ENCODE measurements around the gene ARMC7.

DNA sequence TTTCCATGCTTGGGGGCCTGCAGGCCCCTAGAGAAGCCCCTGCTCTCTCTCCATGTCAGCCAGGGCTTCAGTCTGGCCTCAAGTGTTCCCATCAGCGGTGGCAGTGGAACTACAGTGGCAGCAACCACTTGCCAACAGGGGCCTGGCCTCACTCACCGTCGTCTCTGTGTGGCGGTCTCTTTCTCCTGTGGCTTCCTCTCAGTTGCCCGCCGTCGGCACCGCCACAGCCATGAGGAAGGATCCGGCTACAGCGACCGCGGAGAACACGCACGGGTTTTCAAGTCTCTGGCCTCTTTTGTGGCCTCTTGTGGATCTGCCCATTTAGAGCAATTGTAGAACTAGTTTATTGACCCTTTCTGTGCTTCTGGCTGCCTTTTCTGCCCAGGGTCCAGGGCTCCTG is 8.5 kb downstream of the ARMC7 start:
- TF ChIP-seq POLR2AphosphoS5 (IDR thresholded peaks at IDR 0.05; ENCODE audit: borderline replicate concordance, low read depth, low read length) (no peak), EZH2 (IDR thresholded peaks at IDR 0.05) (no peak)

Measured in SK-N-MC (cell line).